Measurements from ENCODE around the gene UBAC1. TPM values are rescaled to one million over a fixed set of nuclear protein-coding genes. Genes with fewer than 3 reads are reported as not detected.
"Not testable (repeated sequence)": the region's sequence is repeated elsewhere in the genome, so short reads cannot be mapped to it uniquely, and the experiment has no call there.

UBAC1 gene
- total RNA-seq, 1 experiment from 2014 or later: 58.2 TPM

DNA sequence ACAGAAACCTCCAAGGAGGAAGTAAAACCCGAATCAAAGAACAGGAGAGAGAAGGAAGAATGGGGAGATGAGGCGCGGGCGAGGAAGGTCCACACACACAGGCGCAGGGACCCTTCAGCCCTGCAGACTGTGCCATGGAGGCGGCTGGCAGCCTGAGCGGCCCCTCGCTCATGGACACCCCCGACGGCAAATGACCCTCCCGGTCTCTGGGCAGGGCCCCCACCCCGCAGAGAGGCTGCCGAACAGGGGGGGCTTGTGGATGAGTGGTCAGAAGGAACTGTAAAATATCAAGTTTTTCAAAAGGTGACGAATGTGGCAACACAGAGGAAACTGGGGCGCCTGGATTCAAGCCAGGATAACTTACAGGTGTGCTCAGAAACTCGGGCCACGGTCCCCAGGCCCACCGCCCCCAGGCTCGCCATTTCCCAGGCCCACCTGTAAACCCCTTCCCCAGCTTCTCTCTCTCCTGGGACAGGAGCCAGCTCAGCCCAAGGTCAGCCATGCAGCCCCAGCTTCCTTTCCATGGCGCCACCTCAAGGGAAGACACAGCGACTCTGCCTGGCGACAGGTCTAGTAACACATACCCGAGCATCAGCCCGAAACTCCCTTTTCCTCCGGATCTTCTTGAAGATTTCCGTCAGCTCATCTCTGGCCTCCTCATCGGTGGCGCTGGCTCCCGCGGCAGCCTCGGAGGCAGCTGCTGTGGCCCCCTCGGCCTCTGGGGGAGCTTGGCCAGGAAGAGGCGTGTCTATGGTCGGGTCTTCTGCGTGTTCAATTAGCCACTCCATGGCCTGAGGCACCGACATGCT is 16.5 kb downstream of the UBAC1 start:
- no peaks in the 10 kb centered on the region for H3K9me3 ChIP-seq (ENCODE audit: low read depth, low read length, poor library complexity, severe bottlenecking)
- H3K36me3 ChIP-seq (ENCODE audit: insufficient read depth, low read length, poor library complexity, severe bottlenecking): peaks cover 41% of the 10 kb centered on the region
- H3K4me3 ChIP-seq (ENCODE audit: low read depth, low read length, poor library complexity, severe bottlenecking): no peak overlapping the region
- no peak for DNase-seq (ENCODE audit: low spot score)
- H3K27ac ChIP-seq (ENCODE audit: low read depth, low read length, poor library complexity, severe bottlenecking): no peak overlapping the region
- TF ChIP-seq, protein P1, sequence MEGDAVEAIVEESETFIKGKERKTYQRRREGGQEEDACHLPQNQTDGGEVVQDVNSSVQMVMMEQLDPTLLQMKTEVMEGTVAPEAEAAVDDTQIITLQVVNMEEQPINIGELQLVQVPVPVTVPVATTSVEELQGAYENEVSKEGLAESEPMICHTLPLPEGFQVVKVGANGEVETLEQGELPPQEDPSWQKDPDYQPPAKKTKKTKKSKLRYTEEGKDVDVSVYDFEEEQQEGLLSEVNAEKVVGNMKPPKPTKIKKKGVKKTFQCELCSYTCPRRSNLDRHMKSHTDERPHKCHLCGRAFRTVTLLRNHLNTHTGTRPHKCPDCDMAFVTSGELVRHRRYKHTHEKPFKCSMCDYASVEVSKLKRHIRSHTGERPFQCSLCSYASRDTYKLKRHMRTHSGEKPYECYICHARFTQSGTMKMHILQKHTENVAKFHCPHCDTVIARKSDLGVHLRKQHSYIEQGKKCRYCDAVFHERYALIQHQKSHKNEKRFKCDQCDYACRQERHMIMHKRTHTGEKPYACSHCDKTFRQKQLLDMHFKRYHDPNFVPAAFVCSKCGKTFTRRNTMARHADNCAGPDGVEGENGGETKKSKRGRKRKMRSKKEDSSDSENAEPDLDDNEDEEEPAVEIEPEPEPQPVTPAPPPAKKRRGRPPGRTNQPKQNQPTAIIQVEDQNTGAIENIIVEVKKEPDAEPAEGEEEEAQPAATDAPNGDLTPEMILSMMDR (conservative IDR thresholded peaks at IDR 0.05; ENCODE audit: low read depth, low read length): no peak
- no peak for TF ChIP-seq EZH2 (IDR thresholded peaks at IDR 0.05; ENCODE audit: borderline replicate concordance, low read depth, low read length, poor library complexity, severe bottlenecking)
- CTCF ChIA-PET: no interaction called here
- intact Hi-C loops (cut with micrococcal nuclease; ENCODE audit: unreplicated experiment): no loop called here
- no TSS peak for BruUV-seq (replicated peaks)
- no peaks in the 10 kb centered on the region for H3K27me3 ChIP-seq (replicated peaks; ENCODE audit: insufficient read depth, low read depth, low read length, poor library complexity)
- POLR2A ChIA-PET (ENCODE audit: low non-redundant PET): no interaction called here
- no peaks in the 10 kb centered on the region for H3K4me1 ChIP-seq (ENCODE audit: insufficient read depth, low read length, poor library complexity, severe bottlenecking)

DNA sequence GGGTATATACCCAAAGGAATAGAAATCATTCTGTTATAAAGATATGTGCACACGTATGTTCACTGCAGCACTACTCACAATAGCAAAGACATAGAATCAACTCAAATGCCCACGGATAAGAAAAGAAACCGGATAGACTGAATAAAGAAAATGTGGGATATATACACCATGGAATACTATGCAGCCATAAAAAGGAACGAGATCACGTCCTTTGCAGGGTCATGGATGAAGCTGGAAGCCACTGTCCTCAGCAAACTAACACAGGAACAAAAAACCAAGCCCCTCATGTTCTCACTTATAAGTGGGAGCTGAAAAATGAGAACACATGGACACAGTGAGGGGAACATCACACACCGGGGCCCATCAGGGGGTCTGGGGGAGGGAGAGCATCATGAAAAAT is 17.6 kb downstream of the UBAC1 start:
- POLR2A ChIA-PET (ENCODE audit: low non-redundant PET); BruUV-seq (replicated peaks); H3K9me3 ChIP-seq (ENCODE audit: low read depth, low read length, poor library complexity, severe bottlenecking); CTCF ChIA-PET; DNase-seq (ENCODE audit: low spot score); H3K27ac ChIP-seq (ENCODE audit: low read depth, low read length, poor library complexity, severe bottlenecking); H3K4me1 ChIP-seq (ENCODE audit: insufficient read depth, low read length, poor library complexity, severe bottlenecking); intact Hi-C loops (cut with micrococcal nuclease; ENCODE audit: unreplicated experiment); H3K4me3 ChIP-seq (ENCODE audit: low read depth, low read length, poor library complexity, severe bottlenecking); H3K27me3 ChIP-seq (replicated peaks; ENCODE audit: insufficient read depth, low read depth, low read length, poor library complexity): not testable (repeated sequence)
- peaks cover 48% of the 10 kb centered on the region for H3K36me3 ChIP-seq (ENCODE audit: insufficient read depth, low read length, poor library complexity, severe bottlenecking)

DNA sequence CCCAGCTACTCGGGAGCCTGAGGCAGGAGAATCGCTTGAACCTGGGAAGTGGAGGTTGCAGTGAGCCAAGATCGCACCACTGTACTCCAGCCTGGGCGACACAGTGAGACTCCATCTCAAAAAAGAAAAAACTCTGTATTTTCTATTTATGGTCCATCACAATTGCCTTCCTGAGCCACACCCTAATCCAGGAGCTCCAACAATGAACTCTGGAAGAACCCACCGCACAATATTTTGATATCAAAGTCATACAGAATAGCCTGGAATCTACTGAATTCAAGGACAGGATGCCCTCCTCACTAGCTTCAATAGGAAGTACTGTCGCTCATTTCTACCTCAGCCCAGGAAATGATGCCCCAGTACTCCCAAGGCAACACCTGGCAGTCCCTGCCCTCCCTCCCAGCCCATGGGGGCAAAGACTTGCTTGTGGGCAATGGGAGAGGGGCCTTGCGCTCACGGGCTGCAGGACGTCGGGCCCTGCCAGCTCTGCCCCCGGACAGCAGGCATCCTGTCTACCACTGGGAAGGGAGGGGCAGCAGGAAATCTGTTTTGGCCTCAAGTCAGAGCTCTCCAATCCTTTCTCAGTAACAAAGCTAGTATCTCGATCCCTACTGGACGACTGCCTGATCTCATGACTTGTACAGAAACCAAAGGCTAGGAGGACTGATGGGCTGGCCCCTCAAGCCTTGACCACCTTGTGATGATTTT is 19.7 kb downstream of the UBAC1 start:
- ChIA-PET POLR2A (ENCODE audit: low non-redundant PET) (no interaction called here), CTCF (no interaction called here)
- no TSS peak for BruUV-seq (replicated peaks)
- intact Hi-C loops (cut with micrococcal nuclease; ENCODE audit: unreplicated experiment): no loop called here
- Histone ChIP-seq H3K27me3 (replicated peaks; ENCODE audit: insufficient read depth, low read depth, low read length, poor library complexity) (no peaks in the 10 kb centered on the region), H3K27ac (ENCODE audit: low read depth, low read length, poor library complexity, severe bottlenecking) (no peak overlapping the region), H3K9me3 (ENCODE audit: low read depth, low read length, poor library complexity, severe bottlenecking) (no peaks in the 10 kb centered on the region), H3K36me3 (ENCODE audit: insufficient read depth, low read length, poor library complexity, severe bottlenecking) (peaks cover 55% of the 10 kb centered on the region), H3K4me3 (ENCODE audit: low read depth, low read length, poor library complexity, severe bottlenecking) (no peak overlapping the region), H3K4me1 (ENCODE audit: insufficient read depth, low read length, poor library complexity, severe bottlenecking) (no peaks in the 10 kb centered on the region)
- no peak for DNase-seq (ENCODE audit: low spot score)
- TF ChIP-seq, protein P1 (conservative IDR thresholded peaks at IDR 0.05; ENCODE audit: low read depth, low read length): no peak
- no peak for TF ChIP-seq EZH2 (IDR thresholded peaks at IDR 0.05; ENCODE audit: borderline replicate concordance, low read depth, low read length, poor library complexity, severe bottlenecking)
